ENCODE measurements around the gene FXYD1.

GRCh38 chr19:35134601-35135242, 3.9 kb upstream of the FXYD1 start, which contains the start of gene LGI4:
- TF ChIP-seq POLR2A (IDR thresholded peaks at IDR 0.05): no peak
- TF ChIP-seq, protein P1, sequence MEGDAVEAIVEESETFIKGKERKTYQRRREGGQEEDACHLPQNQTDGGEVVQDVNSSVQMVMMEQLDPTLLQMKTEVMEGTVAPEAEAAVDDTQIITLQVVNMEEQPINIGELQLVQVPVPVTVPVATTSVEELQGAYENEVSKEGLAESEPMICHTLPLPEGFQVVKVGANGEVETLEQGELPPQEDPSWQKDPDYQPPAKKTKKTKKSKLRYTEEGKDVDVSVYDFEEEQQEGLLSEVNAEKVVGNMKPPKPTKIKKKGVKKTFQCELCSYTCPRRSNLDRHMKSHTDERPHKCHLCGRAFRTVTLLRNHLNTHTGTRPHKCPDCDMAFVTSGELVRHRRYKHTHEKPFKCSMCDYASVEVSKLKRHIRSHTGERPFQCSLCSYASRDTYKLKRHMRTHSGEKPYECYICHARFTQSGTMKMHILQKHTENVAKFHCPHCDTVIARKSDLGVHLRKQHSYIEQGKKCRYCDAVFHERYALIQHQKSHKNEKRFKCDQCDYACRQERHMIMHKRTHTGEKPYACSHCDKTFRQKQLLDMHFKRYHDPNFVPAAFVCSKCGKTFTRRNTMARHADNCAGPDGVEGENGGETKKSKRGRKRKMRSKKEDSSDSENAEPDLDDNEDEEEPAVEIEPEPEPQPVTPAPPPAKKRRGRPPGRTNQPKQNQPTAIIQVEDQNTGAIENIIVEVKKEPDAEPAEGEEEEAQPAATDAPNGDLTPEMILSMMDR (IDR thresholded peaks at IDR 0.05): no peak
- no peak for TF ChIP-seq POLR2AphosphoS5 (IDR thresholded peaks at IDR 0.05)
